HG03378 (cell line): ENCODE measurements around the gene RFX7.

Experiments
- ATAC-seq: cut with Tn5 transposase; IDR thresholded peaks from one replicate; pipeline ENCODE4 v1.9.1; 2021; ENCODE audit warnings: mild to moderate bottlenecking, moderate library complexity; ENCODE audit not compliant: unreplicated experiment

Gene RFX7

GRCh38 chr15:56148064-56148463 is 95.6 kb downstream of the RFX7 start:
- no peak for ATAC-seq

GRCh38 chr15:56146756-56147155 is 96.9 kb downstream of the RFX7 start:
- ATAC-seq: no peak

GRCh38 chr15:56128081-56128480 is 115.6 kb downstream of the RFX7 start:
- ATAC-seq: no peak

GRCh38 chr15:56126409-56126808 is 117.3 kb downstream of the RFX7 start:
- ATAC-seq: no peak

- no peak for ATAC-seq
Observed at GRCh38 chr15:56124391-56124790, 119.3 kb downstream of the RFX7 start.

- no peak for ATAC-seq
Observed at GRCh38 chr15:56105855-56106254, 137.8 kb downstream of the RFX7 start.

GRCh38 chr15:56102441-56102840 is 141.2 kb downstream of the RFX7 start:
- ATAC-seq: no peak

GRCh38 chr15:56099311-56099710 is 144.4 kb downstream of the RFX7 start:
- no peak for ATAC-seq

- no peak for ATAC-seq
Observed at GRCh38 chr15:56098195-56098863, 145.3 kb downstream of the RFX7 start.

GRCh38 chr15:56095406-56095805 is 148.3 kb downstream of the RFX7 start:
- ATAC-seq: no peak

GRCh38 chr15:56094171-56094570 is 149.5 kb downstream of the RFX7 start:
- ATAC-seq: no peak

GRCh38 chr15:56088389-56088788 is 155.3 kb downstream of the RFX7 start:
- ATAC-seq: no peak

GRCh38 chr15:56086566-56086965 is 157.1 kb downstream of the RFX7 start:
- ATAC-seq: no peak

GRCh38 chr15:56082263-56082761 is 161.4 kb downstream of the RFX7 start:
- no peak for ATAC-seq

- no peak for ATAC-seq
Observed at GRCh38 chr15:56077081-56077480, 166.6 kb downstream of the RFX7 start.

GRCh38 chr15:56076640-56077039 is 167.0 kb downstream of the RFX7 start:
- ATAC-seq: no peak

- no peak for ATAC-seq
Observed at GRCh38 chr15:56074481-56075265, 169.0 kb downstream of the RFX7 start.

- ATAC-seq: no peak
Observed at GRCh38 chr15:56064152-56064551, 179.5 kb downstream of the RFX7 start.

GRCh38 chr15:56059716-56060115 is 184.0 kb downstream of the RFX7 start:
- no peak for ATAC-seq

- no peak for ATAC-seq
Observed at GRCh38 chr15:56058986-56059385, 184.7 kb downstream of the RFX7 start.

GRCh38 chr15:56056626-56057025 is 187.1 kb downstream of the RFX7 start:
- ATAC-seq: no peak

GRCh38 chr15:56053046-56053400 is 190.7 kb downstream of the RFX7 start:
- ATAC-seq: no peak
